NT2/D1 (cell line): ENCODE measurements around the gene DYNC1H1.

Source experiments
- SUZ12 ChIP-seq: IDR thresholded peaks from 2 replicates; pipeline ENCODE4 v1.6.1; 2011; ENCODE audit not compliant: insufficient read length, insufficient read depth; ENCODE audit errors: extremely low read depth
- YY1 ChIP-seq: IDR thresholded peaks from 2 replicates; pipeline ENCODE4 v1.6.1; 2011; ENCODE audit not compliant: insufficient read length, insufficient read depth
- ZNF274 ChIP-seq: IDR thresholded peaks from 2 replicates; pipeline ENCODE4 v1.6.1; 2011; ENCODE audit warnings: mild to moderate bottlenecking, low read depth, low read length

DNA sequence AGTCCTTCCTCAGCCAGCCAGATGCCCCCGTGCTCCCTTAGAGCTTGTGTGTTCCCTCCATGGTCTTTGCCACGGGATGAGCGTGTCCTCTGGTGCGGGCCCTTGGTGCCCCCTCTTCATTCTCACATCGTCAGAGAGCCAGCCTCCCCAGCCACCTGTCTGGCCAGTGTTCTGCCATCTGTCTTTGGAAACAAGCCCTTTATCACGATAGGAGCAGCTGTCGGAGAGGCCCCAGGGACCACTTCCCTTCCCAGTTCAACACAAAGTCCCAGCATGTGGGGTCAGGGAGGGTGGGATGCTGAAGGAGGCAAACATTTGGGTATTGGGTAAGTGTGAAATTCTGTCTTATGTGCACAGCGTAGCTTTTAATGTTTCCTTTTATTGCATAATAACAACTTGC is 44.5 kb downstream of the DYNC1H1 start:
- TF ChIP-seq YY1 (no peak), SUZ12 (no peak), ZNF274 (no peak)
